Right atrium auricular region (tissue), 2 donors: ENCODE results near the gene MRNIP. TPM values are rescaled to one million over a fixed set of nuclear protein-coding genes. Genes with fewer than 3 reads are reported as not detected.

ENCODE experiments used
- DNase-seq: peaks from one replicate; pipeline ENCODE4 v3.0.0-alpha.2; 2019; ENCODE audit warnings: low spot score
- H3K27ac ChIP-seq, 2 donors: fragments of 200-600 bp; sonication (generic); 1 replicate in 1 of 2; 2 replicates in 1 of 2; pipeline ENCODE4 v1.5.1; 2016 to 2019
- H3K27me3 ChIP-seq, 2 donors: fragments of 200-600 bp; sonication (generic); one replicate each; pipeline versions ENCODE4 v1.5.1 to v1.6.0; 2017 to 2019
- H3K36me3 ChIP-seq: fragments of 200-600 bp; sonication (generic); one replicate; pipeline ENCODE4 v1.5.1; 2016
- H3K4me1 ChIP-seq, 2 donors: fragments of 200-600 bp; sonication (generic); one replicate each; pipeline versions ENCODE4 v1.5.1 to v1.6.0; 2017 to 2019
- H3K4me3 ChIP-seq, 2 donors: fragments of 200-600 bp; sonication (generic); 1 replicate in 1 of 2; 2 replicates in 1 of 2; pipeline ENCODE4 v1.5.1; 2017 to 2019; ENCODE audit warnings: mild to moderate bottlenecking in 1 of 2, moderate library complexity in 1 of 2
- H3K9me3 ChIP-seq, 2 donors: fragments of 200-600 bp; sonication (generic); one replicate each; pipeline ENCODE4 v1.5.1; 2019
- CTCF ChIP-seq, 2 donors: fragments of 200-600 bp; sonication (generic); IDR thresholded peaks; one replicate each; pipeline ENCODE4 v1.5.1; 2019; ENCODE audit warnings: antibody characterized with exemption in 2 of 2
- total RNA-seq, 2 donors: library from RNA; depleted of rRNA; stranded (reverse); fragments of >200 nt; gene quantifications; one replicate each; pipeline ENCODE4 v1.1.0, GENCODE V29; 2016

Gene MRNIP
- total RNA-seq, 2 donors from 2014 or later = 12.5 to 20.3 TPM

- H3K4me1 ChIP-seq = no peaks in the 10 kb centered on the region
Measured at GRCh38 chr5:179886190-179886911, 27.7 kb upstream of the MRNIP start.

GRCh38 chr5:179885491-179886090 is 27.0 kb upstream of the MRNIP start:
- Histone ChIP-seq H3K36me3 (peaks cover 65% of the 10 kb centered on the region), H3K4me3 (no peak overlapping the region), H3K9me3 (peaks cover 5 to 13% of the 10 kb centered on the region in 2 donors), H3K27me3 (no peaks in the 10 kb centered on the region), H3K27ac (no peak overlapping the region), H3K4me1 (no peaks in the 10 kb centered on the region)
- TF ChIP-seq CTCF (IDR thresholded peaks at IDR 0.05) = no peak
- DNase-seq = no peak

More at GRCh38 chr5:179886190-179886911, 27.7 kb upstream of the MRNIP start:
- no peaks in the 10 kb centered on the region for H3K27me3 ChIP-seq
- H3K4me3 ChIP-seq = no peak overlapping the region
- no peak overlapping the region for H3K27ac ChIP-seq
- TF ChIP-seq CTCF (IDR thresholded peaks at IDR 0.05) = no peak
- peaks cover 72% of the 10 kb centered on the region for H3K36me3 ChIP-seq
- peaks cover 5 to 13% of the 10 kb centered on the region in 2 donors for H3K9me3 ChIP-seq
- no peak for DNase-seq

GRCh38 chr5:179883163-179883562 is 24.5 kb upstream of the MRNIP start:
- H3K9me3 ChIP-seq = peaks cover 5 to 13% of the 10 kb centered on the region in 2 donors
- no peak for DNase-seq
- H3K27ac ChIP-seq = no peak overlapping the region
- no peaks in the 10 kb centered on the region for H3K27me3 ChIP-seq
- no peak overlapping the region for H3K4me3 ChIP-seq
- peaks cover 62% of the 10 kb centered on the region for H3K36me3 ChIP-seq
- no peaks in the 10 kb centered on the region for H3K4me1 ChIP-seq
- TF ChIP-seq CTCF (IDR thresholded peaks at IDR 0.05) = no peak

- Histone ChIP-seq H3K4me3 (no peak overlapping the region), H3K4me1 (no peaks in the 10 kb centered on the region), H3K27ac (no peak overlapping the region), H3K27me3 (no peaks in the 10 kb centered on the region), H3K9me3 (peaks cover 5 to 13% of the 10 kb centered on the region in 2 donors), H3K36me3 (peaks cover 58% of the 10 kb centered on the region)
- no peak for DNase-seq
- TF ChIP-seq CTCF (IDR thresholded peaks at IDR 0.05) = no peak
Measured at GRCh38 chr5:179882338-179882737, 23.7 kb upstream of the MRNIP start.

GRCh38 chr5:179880848-179881590 is 22.4 kb upstream of the MRNIP start:
- H3K4me1 ChIP-seq = no peaks in the 10 kb centered on the region
- no peak overlapping the region for H3K4me3 ChIP-seq
- no peak for TF ChIP-seq CTCF (IDR thresholded peaks at IDR 0.05)
- no peak overlapping the region for H3K27ac ChIP-seq
- no peaks in the 10 kb centered on the region for H3K27me3 ChIP-seq
- peaks cover 51% of the 10 kb centered on the region for H3K36me3 ChIP-seq
- DNase-seq = no peak
- peaks cover 5 to 13% of the 10 kb centered on the region in 2 donors for H3K9me3 ChIP-seq
